ENCODE measurements around the gene CFAP57.
"Not testable (repeated sequence)": the region's sequence is repeated elsewhere in the genome, so short reads cannot be mapped to it uniquely, and the experiment has no call there.

The CFAP57 gene

GRCh38 chr1:43171876-43172526 is at the start of gene CFAP57, which contains the start of gene EBNA1BP2:
TSS of gene CFAP57 (plus strand) at chr1:43172330. CDS start at chr1:43172754, 424 bp downstream.
TSS of gene EBNA1BP2 (minus strand) at chr1:43172290. CDS start at chr1:43172118, 172 bp downstream.
- DNase-seq (ENCODE audit: low read depth): peak; percentile 79

GRCh38 chr1:43123031-43123430 is 49.1 kb upstream of the CFAP57 start:
- no peak for DNase-seq (ENCODE audit: low read depth)

GRCh38 chr1:43128816-43129215 is 43.3 kb upstream of the CFAP57 start:
- DNase-seq (ENCODE audit: low read depth): no peak

GRCh38 chr1:43129426-43129825 is 42.7 kb upstream of the CFAP57 start:
- DNase-seq (ENCODE audit: low read depth): no peak

GRCh38 chr1:43134068-43134467 is 38.1 kb upstream of the CFAP57 start:
- no peak for DNase-seq (ENCODE audit: low read depth)

GRCh38 chr1:43134640-43135039 is 37.5 kb upstream of the CFAP57 start:
- no peak for DNase-seq (ENCODE audit: low read depth)

GRCh38 chr1:43135857-43136781 is 36.0 kb upstream of the CFAP57 start:
- DNase-seq (ENCODE audit: low read depth): no peak

GRCh38 chr1:43137445-43138052 is 34.6 kb upstream of the CFAP57 start:
- DNase-seq (ENCODE audit: low read depth): no peak

- not testable (repeated sequence) for DNase-seq (ENCODE audit: low read depth)
Observed at GRCh38 chr1:43139295-43139694, 32.8 kb upstream of the CFAP57 start.

- DNase-seq (ENCODE audit: low read depth): no peak
Observed at GRCh38 chr1:43140010-43140409, 32.1 kb upstream of the CFAP57 start.

- DNase-seq (ENCODE audit: low read depth): no peak
Observed at GRCh38 chr1:43140583-43140982, 31.5 kb upstream of the CFAP57 start.

- no peak for DNase-seq (ENCODE audit: low read depth)
Observed at GRCh38 chr1:43143441-43143888, 28.7 kb upstream of the CFAP57 start.

GRCh38 chr1:43144237-43144636 is 27.9 kb upstream of the CFAP57 start:
- no peak for DNase-seq (ENCODE audit: low read depth)

- no peak for DNase-seq (ENCODE audit: low read depth)
Observed at GRCh38 chr1:43147625-43148327, 24.4 kb upstream of the CFAP57 start.

- DNase-seq (ENCODE audit: low read depth): no peak
Observed at GRCh38 chr1:43149889-43150288, 22.2 kb upstream of the CFAP57 start.

GRCh38 chr1:43152866-43153265 is 19.3 kb upstream of the CFAP57 start:
- no peak for DNase-seq (ENCODE audit: low read depth)

GRCh38 chr1:43153443-43153842 is 18.7 kb upstream of the CFAP57 start:
- DNase-seq (ENCODE audit: low read depth): no peak

GRCh38 chr1:43156026-43156425 is 16.1 kb upstream of the CFAP57 start:
- DNase-seq (ENCODE audit: low read depth): no peak

GRCh38 chr1:43165162-43165561 is 7.0 kb upstream of the CFAP57 start:
- DNase-seq (ENCODE audit: low read depth): no peak

GRCh38 chr1:43165765-43166164 is 6.4 kb upstream of the CFAP57 start:
- DNase-seq (ENCODE audit: low read depth): no peak

- no peak for DNase-seq (ENCODE audit: low read depth)
Observed at GRCh38 chr1:43171312-43171875, 736 bp upstream of the CFAP57 start.

GRCh38 chr1:43172527-43172972 is 420 bp downstream of the CFAP57 start:
- DNase-seq (ENCODE audit: low read depth): peak; percentile 82
